H54 (cell line): ENCODE data around the gene SLC37A3.

ENCODE experiments used
- DNase-seq: peaks from one replicate; pipeline ENCODE4 v3.0.0; 2011; ENCODE audit warnings: low spot score, mixed read lengths; ENCODE audit not compliant: insufficient read length
- FAIRE-seq: peaks from 3 replicates; lab custom pipeline; 2011; peaks lifted over from hg19 to GRCh38; lab: Jason Lieb, UNC
- POLR2A ChIP-seq: IDR thresholded peaks from 2 replicates; pipeline ENCODE4 v1.6.1; 2011; ENCODE audit warnings: low read depth, mild to moderate bottlenecking, low read length

SLC37A3 gene

GRCh38 chr7:140384894-140385545 lies 13.3 kb downstream of the SLC37A3 start:
- FAIRE-seq = no peak

GRCh38 chr7:140383954-140384713 lies 14.2 kb downstream of the SLC37A3 start:
- TF ChIP-seq POLR2A = no peak
- FAIRE-seq (no peak), DNase-seq (no peak)

More at GRCh38 chr7:140384894-140385545, 13.3 kb downstream of the SLC37A3 start:
- no peak for DNase-seq
- TF ChIP-seq POLR2A = no peak

- FAIRE-seq (no peak), DNase-seq (no peak)
- no peak for TF ChIP-seq POLR2A
Measured at GRCh38 chr7:140375892-140376730, 22.2 kb downstream of the SLC37A3 start.

- no peak for TF ChIP-seq POLR2A
- FAIRE-seq = no peak
- DNase-seq = no peak
Measured at GRCh38 chr7:140375323-140375722, 23.0 kb downstream of the SLC37A3 start.

- TF ChIP-seq POLR2A = no peak
- DNase-seq = no peak
- FAIRE-seq = no peak
Measured at GRCh38 chr7:140369294-140369693, 29.0 kb downstream of the SLC37A3 start.

- no peak for FAIRE-seq
- DNase-seq = no peak
- TF ChIP-seq POLR2A = no peak
Measured at GRCh38 chr7:140367528-140367927, 30.8 kb downstream of the SLC37A3 start.

GRCh38 chr7:140364819-140365218 lies 33.5 kb downstream of the SLC37A3 start:
- DNase-seq (no peak), FAIRE-seq (no peak)
- TF ChIP-seq POLR2A = no peak

- FAIRE-seq (no peak), DNase-seq (no peak)
- TF ChIP-seq POLR2A = no peak
Measured at GRCh38 chr7:140360697-140361229, 37.6 kb downstream of the SLC37A3 start.

- FAIRE-seq (no peak), DNase-seq (no peak)
- no peak for TF ChIP-seq POLR2A
Measured at GRCh38 chr7:140358412-140359051, 39.8 kb downstream of the SLC37A3 start.

GRCh38 chr7:140358024-140358411 lies 40.3 kb downstream of the SLC37A3 start:
- FAIRE-seq (no peak), DNase-seq (no peak)
- no peak for TF ChIP-seq POLR2A

- FAIRE-seq (no peak), DNase-seq (no peak)
- TF ChIP-seq POLR2A = no peak
Measured at GRCh38 chr7:140350056-140350455, 48.3 kb downstream of the SLC37A3 start.

- no peak for TF ChIP-seq POLR2A
- DNase-seq = no peak
- FAIRE-seq = no peak
Measured at GRCh38 chr7:140349144-140349771, 49.1 kb downstream of the SLC37A3 start.

GRCh38 chr7:140348161-140348849 lies 50.0 kb downstream of the SLC37A3 start:
- TF ChIP-seq POLR2A = no peak
- no peak for FAIRE-seq
- DNase-seq = no peak
